Activated T-helper 1 cell treated with Interleukin-2 at 50 U/mL for 16 hours (primary cell): ENCODE data around the gene CBFA2T3.
A peak's percentile ranks its signal among the peaks of the same experiment; 100 is the strongest.

ENCODE experiments used
- DNase-seq: peaks from one replicate; pipeline ENCODE4 v3.0.0-alpha.2; 2020; ENCODE audit warnings: low read depth

CBFA2T3 gene

DNA sequence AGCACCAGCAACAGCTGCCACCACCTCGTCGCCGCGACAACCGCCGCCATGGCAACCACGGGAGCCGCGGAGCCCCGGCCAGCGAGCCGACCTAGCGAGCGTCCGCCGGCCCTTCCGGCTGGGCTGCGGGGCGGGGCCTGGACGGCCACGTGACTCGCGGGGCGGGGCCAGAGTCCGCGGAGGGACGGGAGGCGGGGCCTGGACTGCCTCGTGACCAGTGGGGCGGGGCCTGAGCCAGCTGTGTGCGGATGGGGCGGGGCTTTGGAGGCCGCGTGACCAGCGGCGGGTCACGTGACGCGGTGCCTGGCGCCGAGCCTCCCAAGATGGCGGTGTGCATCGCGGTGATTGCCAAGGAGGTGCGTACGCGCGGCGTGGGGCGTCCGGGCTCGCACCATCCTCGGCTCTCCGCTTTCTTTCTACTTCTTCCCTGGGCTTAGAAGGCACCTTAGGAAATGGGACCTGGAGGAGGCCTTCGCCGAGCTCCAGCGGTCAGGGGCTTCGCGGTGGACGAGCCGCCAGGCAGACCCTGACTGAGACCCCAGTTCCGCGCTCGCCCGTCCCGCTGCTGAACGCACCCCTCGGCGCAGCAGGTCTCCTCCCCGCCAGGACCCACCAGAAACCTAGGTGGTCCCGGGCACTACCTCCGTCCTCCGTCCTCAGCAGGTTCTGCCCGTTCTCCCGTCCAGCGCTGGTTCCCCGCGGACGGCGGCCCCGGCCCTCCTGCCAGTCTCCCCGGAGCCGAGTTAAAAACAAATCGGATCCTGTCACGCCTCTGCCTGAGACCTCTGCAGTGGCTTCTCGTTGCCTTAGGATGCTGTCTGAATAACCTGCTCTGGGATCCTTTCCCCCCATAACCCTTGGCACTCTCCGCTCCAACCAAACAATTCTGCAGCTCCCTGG, 119.9 kb downstream of the CBFA2T3 start, which contains the start of the genes GALNS and TRAPPC2L:
Gene GALNS, minus strand, starts transcription at position 120 of the 900 bp plus-strand sequence. Its CDS starts 70 bp downstream, at position 50.
Gene TRAPPC2L, plus strand, starts transcription at position 300 of the 900 bp plus-strand sequence. Its CDS starts 24 bp downstream, at position 324.
- DNase-seq, result peak; percentile 98

DNA sequence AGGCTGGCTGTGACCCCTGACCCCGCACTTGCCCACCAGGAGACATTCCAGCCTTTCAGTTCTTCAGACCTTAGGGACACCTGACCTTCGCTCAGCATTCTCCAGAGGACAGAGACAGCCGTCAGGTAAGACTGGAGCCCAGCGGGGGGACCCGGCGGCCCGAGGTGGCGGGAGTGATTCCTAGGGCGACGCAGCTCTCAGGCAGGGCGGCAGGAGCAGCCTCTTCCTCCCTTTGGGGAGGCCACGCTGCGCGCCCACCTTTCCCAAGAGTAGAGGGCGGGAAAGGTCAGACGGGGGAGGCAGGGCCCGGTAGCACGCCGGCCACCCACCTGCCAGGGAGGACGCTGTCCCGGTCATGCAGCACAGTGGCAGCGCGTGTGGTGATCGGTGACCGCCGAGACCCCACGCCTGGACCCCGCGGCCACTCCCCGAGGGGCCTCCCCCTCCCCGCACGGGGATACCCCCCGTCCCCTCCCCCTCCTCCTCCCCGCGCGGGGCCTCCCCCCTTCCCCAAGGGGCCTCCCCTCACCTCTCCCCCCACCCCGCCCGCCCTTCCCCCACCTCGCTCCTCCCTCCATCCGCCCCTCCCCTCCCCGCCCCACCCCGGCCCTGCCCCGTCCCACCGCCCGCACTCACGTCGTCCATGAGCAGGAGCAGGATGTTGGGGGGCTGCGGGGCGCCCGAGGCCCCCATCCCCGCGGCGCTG, 120.7 kb downstream of the CBFA2T3 start:
- no peak for DNase-seq

DNA sequence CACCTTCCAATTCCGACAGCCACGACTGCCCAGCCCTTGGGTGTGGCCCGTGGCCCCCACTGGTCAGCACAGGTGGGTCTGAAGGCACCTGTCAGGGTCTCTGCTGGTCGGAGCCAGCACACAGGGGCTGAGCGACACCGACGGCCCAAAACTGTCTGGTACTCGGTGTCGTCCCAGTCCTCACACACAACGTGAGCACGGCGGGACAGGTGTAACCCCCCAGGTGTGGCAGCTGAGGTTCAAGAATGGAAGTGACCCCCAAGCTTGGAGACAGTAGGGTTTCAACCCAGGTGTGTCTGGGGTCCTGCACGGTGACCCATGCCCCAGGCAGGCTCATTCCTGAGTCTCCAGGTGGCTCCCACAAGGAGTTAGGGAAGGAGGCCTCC, 121.3 kb downstream of the CBFA2T3 start:
- no peak for DNase-seq

GRCh38 chr16:88855176-88855575, 121.8 kb downstream of the CBFA2T3 start:
- no peak for DNase-seq

DNA sequence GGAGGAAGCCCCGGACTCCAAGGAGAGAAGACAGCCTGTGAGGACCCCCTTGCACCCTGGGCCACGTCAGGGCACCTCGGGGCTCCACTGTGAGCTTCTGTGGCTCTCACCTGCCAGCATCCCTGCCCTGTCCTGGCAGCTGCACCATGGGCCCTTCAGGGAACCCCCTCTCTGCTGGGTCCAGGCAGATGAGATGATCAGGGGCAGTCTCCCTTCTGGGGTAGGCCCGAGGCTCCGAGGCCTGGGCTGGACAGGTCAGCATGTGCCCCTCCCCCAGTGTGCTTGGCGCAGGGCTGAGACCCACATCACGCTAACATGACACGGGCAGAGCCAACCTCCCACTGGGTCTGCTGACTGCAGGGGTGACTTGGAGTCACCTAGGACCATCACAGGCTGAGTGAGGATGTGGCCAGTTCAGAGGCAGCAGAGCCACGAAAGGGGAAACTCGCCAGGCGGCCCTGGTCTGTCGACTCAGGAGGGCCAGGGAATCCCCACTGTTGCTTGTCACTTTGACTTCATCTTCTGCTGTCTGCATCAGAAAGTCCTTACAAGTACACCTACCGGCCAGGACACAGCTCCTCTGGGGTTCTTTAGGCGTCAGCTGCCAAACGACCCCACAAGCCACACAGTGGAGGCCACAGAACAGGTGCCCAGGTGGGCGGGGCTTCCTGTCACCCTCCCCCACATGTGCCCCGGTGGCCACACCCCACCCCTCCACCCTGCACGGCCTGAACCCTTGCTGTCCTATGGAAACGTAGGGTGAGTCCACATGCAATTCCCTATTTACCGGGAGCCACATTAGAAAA, 122.5 kb downstream of the CBFA2T3 start:
- DNase-seq, result no peak

DNA sequence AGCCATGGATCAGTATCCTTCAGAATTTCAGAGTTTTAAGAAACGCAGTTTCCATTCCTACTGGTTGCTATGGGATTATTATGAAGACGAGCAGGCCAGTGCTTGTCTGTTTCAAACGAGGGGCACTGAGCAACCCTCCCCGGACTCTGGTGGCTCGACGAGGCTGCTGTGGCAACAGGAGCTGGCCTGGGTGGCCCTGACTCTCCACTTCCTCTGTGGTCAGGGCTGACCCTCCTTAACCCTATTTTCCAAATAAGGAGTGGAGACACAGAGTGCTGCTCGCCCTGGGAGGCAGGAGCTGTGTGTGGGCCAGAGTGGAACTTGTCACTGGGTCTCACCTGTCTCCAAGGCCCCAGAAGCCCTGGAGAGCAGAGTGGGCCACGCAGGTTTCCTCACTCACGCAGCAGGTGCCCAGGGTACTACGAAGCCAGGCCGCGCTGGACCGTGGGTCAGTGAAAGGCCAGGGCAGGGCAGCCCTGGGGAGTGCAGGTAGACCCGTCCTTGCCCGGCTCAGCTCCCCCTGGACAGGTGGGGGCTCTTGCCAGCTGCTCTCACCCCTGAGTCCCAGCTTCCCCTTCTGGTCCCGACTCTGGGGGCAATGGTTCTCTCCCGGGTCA, 123.6 kb downstream of the CBFA2T3 start:
- DNase-seq, result no peak

GRCh38 chr16:88851616-88852015, 125.4 kb downstream of the CBFA2T3 start:
- no peak for DNase-seq

GRCh38 chr16:88850531-88851199, 126.3 kb downstream of the CBFA2T3 start:
- no peak for DNase-seq

GRCh38 chr16:88848557-88848956, 128.4 kb downstream of the CBFA2T3 start:
- no peak for DNase-seq

DNA sequence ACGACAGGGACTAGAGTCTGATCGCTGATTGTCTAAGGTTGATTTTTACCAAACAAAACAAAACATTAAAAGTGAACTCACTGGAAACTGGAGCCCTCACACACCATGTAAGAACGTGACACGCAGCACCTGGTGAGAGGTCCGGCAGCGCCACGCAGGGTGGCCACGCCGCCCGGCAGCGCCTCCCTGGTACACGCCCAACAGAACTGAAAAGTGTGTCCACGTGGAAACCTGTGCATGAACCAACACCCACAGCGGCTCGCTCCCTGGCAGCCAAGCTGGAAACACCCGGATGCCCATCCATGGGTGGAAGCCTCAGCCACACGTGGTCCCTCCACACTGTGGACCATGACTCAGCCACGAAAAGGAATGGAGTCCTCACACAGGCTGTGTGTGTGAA, 129.4 kb downstream of the CBFA2T3 start:
- DNase-seq, result no peak

- no peak for DNase-seq
These were observed 130.9 kb downstream of the CBFA2T3 start for GRCh38 chr16:88846088-88846487.

DNA sequence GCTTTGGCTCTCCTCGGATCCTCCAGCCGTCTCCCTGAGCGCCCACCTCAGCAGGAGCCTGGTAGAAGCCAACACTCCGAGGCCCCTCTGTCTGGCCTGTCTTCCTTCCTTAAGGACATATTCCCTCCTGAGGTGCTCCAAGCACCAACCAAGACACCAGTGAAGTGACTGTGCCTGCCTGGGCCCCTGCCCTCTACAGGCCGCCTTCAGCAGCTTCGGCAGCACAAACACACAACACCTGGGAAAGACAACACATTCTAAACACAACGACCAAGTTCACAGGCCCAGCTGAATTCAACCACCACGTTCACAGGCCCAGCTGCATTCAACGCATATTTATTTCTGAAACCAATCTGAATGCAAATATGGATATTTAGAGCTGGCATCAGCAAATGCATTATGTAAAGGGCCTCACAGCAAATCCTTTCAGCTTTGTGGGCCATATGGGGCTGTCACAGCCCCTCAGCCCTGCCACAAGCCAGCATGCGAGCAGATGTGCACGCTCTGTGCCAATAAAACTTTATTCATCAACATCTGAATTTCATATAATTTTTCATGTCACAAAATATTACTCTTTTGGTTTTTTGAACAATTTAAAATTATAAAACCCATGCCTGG, 132.5 kb downstream of the CBFA2T3 start:
- no peak for DNase-seq

DNA sequence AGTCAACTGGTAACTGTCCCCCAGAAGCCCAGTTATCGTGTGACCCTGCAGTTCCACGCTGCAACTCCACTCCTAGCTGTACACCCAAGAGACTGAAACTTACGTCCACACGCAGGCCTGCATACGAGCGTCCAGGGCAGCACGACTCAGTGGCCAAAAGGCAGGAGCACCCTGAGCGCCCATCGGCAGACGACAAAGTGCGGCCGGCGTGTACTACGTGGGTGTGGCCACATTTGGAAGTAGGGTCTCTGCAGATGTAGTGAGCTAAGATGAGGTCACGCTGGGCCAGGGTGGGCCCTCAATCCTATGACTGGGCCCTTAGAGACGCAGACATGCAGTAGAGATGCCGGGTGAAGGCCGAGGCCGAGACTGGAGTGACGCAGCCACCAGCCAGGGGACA, 133.8 kb downstream of the CBFA2T3 start:
- no peak for DNase-seq

- DNase-seq, result no peak
These were observed 134.2 kb downstream of the CBFA2T3 start for GRCh38 chr16:88842806-88843205.

DNA sequence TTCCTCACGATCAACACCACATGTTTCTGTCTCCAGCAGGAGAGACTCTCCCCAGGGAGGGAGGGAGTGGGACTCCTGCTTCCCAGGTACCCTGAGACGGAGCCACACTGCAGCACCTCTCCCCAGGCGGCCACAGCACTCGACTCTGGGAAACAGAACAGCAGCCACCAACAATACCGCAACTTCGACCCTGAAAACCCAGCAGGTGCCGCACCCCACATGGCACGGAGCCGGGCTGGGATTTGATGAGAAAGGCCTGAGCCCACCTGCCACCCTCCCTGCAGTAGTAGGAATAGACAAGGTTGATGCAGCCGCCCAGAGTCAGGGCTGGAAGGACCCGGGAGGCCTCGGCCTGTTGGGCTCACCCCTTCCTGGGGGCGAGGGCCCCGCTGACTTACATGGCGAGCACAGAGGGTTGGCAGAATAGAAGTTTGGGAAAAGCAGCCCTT, 134.7 kb downstream of the CBFA2T3 start:
- DNase-seq, result no peak

DNA sequence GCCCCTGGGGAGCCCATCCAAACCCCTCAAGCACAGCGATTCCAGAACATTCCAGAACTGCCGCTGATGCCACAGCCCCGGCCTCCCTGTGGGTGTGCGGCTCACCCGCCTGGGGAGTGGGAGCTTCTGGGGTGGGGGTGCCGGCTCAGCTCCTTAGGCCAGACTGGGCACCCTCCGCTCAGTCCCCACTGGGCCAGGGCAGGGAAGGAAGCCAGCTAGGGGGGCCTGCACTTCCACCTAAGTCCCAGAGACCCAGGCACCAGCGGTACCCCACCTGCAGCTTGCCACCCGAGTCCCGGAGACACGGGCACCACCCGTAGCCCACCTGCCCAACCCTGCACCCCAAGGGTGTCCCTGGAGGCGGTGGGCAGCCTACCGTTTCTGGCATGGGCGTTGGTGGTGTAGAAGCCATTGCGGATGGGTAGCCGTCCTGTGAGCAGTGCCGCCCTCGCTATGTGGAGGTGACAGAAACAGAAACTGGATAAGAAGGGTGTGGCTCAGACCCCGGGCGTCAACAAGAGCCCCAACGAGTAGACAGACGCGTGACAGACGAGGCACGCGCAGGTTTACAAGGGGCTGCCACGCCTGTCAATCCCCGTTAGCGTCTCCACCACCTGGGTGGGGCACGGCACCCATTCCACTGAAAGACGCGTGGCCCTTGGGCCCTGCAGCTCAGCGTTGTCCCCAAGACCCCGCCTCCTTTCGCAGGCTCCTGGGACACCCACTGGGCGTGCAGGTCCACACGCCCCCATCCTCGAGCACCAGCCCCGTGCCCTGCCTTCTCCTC, 135.3 kb downstream of the CBFA2T3 start:
- no peak for DNase-seq

DNA sequence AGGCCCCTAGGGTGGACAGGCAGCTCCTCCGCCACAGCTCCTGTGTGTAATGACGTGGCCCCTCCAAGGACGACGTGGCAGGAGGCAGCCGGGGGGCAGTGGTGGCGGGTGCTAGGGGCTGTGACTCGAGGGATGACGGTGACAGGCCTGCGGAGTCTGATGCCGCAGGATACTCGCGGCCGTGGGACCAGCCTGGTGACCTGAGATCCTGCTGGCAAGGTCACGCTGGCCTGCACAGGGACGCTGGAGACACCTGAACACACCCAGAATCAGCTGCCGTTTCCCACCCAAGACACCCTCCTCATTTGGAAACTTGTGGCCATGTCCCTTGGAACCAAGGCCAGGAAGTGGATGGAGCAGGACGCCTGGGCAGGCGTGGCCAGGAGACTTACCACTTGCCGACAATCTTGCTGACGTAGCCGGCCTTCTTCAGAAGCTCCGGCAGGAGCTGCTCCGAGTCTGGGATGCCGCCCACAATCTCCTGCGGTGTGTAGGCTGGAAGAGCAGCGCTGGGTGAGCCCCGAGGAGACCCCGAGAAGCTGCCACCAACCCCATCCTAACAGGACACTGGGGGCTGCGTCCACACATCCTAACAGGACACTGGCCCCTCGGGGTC, 136.3 kb downstream of the CBFA2T3 start:
- no peak for DNase-seq

DNA sequence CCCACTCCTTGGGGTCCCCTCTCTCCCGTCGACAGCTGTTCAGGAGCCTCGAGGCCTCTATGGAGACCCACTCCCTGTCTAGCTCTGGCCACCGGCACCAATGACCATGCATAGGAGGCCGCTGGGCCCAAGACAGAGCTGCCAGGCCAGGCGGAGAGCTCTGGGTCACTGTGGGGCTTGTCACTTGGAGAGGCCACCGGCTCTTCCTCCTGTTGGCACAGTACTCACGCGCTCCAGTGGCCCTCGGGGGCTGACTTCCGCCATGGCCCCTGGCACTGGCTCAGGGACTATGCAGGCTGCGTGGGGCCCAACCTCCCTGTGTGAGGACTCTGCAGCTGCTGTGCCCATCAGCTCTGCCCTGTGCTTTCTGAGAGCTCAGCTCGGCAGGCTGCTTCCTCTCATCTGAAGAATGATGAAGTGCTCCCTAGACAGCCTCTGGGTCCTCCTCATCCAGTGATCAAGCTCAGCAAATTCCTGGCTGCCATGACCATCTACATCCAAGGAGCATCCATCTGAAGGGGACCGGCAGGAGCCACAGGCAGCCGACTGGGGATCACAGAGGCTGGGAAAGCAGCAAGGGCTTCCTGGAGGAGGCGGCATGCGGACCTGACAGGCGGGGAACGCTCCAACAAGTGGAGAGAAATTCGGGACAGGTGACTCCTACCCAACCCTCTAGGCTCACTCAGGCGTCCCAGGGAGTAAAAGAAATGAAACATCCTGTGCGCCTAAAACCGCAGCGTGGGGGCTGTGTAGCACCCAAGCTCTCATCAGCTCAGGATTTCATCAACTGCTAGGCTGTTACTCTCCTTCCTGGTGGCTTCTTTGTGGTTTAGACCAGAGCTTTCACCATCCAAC, 137.0 kb downstream of the CBFA2T3 start:
- no peak for DNase-seq
